Endothelial cell of hepatic sinusoid (primary cell): ENCODE results near the gene TMEM269.

Source experiments
- in situ Hi-C: cut with HindIII; loops from 2 replicates; pipeline ENCODE4 v1.10.0; 2017; ENCODE audit warnings: low sequenced_read_pairs

The TMEM269 gene

DNA sequence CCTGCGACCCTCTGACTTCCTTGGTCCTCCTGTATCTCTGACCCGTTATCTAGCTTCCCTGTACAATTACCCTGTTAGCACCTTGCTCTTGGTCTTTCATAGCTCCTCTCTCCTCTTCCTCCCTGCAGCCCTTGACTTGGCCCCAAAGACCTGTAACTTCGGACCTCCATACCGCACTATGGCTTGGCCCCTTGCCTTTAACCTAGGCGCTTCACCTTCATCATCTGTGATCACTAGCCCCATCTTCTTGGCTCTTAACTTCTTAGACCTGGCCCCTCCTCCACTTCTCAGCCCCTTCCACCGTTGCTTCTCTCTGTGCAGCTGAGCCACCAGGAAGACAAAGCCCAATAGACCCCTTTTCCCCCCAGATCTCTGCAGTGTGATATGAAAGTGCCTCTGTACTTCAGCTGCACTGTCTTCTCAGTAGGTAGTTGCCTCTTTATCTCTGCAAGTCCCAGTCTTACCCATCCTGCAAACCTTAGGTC, 62.4 kb downstream of the TMEM269 start:
- in situ Hi-C loops = no loop called here

DNA sequence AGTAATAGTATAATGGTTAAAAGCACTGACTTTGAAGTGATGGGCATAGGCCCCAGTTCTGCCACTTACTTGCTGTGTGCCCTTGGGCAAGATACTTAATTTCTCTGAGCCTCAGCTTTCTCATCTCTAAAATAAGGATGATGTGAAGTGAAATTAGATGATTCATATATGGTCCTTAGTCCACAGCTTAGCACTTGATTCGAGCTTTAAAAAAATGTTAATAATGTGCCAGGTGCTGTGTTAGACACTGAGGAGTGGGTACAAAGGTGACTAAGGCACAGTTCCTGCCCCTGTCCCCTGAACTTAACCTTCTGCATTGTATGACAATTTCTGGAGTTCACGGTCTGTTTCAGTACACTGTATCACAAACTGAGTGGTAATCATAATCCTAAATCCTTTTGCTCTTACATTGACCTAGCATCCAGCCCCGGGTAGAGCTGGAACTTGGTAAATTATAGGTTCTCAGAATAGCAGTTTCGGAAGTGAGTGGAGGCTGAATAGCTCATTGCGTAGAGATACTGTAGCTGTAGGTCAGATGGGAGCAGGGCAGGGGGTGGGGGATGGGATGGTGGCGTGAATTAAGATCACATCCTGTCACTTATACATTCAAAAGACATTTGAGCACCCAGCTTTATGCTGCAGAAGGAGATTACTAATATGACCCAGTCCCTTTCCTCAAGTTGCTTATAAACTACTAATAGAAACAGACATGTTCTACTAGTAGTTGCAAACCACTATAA, 63.1 kb downstream of the TMEM269 start:
- in situ Hi-C loops = no loop called here

DNA sequence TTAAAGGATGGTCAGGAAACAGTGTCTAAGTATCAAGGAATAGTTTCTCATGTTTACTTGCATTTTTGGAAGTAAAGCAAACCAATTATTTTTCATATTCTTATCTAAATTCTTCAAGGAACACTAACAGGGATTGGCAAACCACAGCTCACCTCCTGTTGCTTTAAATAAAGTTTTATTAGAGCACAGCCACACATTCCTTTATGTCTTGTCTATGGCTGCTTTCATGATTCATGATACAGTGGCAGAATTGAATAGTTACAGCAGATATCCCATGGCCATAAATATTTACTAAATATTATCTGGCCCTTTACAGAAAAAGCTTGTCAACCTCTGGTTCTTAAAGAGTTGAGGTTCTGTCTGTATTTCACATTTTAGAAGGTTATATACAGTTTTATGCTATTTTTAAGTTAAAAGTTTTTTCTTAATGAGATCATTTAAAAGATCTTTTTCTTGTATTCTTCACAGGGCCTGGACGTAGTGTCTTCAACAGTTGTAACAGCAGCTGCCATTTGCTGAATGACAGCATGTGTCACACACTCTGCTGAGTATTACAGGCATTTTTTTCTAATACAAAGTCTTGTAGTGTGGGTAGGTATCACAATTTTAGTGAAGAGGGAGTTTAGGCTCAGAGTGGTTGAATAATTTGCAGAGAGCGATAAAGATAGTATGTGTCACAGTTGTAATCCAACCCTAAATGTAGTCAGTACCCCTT, 64.2 kb downstream of the TMEM269 start:
- in situ Hi-C loops = no loop called here

DNA sequence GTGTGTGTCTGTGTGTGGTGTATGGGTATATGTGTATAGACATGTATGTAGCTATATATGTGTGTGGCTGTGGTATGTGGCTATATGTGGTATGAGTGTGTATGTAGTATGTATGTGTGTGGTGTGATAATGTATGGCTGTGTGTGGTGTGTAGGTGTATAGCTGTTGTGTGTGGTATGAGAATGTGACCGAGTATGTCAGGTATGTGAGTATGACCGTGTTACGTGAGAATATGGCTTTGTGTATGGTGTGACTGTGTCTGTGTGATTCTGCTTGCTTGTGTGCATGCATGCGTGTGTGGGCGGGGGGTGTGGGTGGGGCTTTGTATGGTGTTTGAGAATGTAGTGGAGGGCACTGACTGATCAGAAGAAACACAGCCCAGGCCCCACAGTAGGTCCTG, 65.2 kb downstream of the TMEM269 start:
- in situ Hi-C loops = no loop called here
